ENCODE measurements around the gene LRRC75A. TPM values are rescaled to one million over a fixed set of nuclear protein-coding genes. Genes with fewer than 3 reads are reported as not detected.
A peak's percentile ranks its signal among the peaks of the same experiment; 100 is the strongest.
"Not testable (repeated sequence)": the region's sequence is repeated elsewhere in the genome, so short reads cannot be mapped to it uniquely, and the experiment has no call there.

Gene LRRC75A, protein sequence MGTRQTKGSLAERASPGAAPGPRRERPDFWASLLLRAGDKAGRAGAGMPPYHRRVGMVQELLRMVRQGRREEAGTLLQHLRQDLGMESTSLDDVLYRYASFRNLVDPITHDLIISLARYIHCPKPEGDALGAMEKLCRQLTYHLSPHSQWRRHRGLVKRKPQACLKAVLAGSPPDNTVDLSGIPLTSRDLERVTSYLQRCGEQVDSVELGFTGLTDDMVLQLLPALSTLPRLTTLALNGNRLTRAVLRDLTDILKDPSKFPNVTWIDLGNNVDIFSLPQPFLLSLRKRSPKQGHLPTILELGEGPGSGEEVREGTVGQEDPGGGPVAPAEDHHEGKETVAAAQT
- 2.1 and 4.5 TPM in 2 replicates for total RNA-seq

DNA sequence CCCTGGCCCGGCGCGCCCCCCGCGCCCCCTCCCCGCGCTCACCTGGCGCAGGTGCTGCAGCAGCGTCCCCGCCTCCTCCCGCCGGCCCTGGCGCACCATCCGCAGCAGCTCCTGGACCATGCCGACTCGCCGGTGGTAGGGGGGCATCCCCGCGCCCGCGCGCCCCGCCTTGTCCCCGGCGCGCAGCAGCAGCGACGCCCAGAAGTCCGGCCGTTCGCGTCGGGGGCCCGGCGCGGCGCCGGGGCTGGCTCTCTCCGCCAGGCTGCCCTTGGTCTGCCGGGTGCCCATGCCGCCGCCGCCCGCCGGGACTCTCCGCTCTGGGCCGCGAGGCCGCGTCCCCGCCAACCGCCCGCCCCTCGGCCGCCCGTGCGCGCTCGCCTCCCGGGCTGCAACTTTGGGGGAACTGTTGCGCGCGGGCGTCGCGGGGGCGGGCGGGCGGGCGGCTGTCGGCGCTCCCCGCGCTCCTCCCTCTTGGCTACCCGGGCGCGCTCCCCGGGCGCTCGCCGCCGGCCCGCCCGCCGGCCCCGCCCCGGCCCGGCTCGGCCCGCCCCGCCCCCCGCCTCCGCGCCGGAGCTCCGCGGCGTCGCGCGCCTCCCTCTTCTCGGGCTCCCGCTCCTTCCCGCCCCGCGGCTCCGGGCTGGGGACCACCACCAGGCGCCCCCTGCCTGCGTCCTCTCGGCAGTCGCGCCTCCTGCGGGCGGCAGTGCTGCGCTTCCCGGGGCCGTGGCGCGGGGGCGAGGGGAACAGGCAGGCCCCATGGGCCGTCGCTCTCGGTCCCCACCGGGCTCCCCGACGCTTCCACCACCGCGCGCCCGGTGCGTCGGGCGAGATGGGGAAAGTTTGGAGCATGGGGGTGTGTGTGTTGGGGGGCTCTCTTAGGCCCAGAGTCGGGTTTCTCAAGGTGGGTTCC is at the start of gene LRRC75A:
Gene LRRC75A, minus strand, starts transcription at position 491 of the 910 bp plus-strand sequence. Its CDS starts 203 bp downstream, at position 288.
- H3K27me3 ChIP-seq (ENCODE audit: control insufficient read depth, insufficient read depth, low read length), result peaks cover 48% of the 10 kb centered on the region

DNA sequence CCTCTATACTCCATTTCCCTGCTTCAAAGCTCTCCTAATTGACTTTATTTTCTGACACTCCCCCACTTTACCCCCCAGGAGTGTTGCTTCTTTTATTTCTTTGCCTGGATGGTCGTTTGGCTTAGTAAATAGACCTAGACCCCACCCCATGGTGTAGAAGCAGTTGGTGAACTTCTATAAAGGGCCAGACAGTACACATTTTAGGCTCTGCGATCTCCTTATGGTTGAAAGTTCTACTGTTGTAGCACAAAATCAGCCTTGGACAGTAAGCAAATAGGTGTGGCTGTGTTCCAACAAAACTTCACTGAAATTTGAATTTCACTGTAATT is 45.1 kb upstream of the LRRC75A start:
- Histone ChIP-seq H3K27me3 (ENCODE audit: control insufficient read depth, insufficient read depth, low read length) (no peaks in the 10 kb centered on the region), H3K36me3 (ENCODE audit: control insufficient read depth, insufficient read depth, low read length) (no peaks in the 10 kb centered on the region), H3K4me3 (ENCODE audit: low read depth, low read length) (no peak overlapping the region)
- TF ChIP-seq, protein P1, sequence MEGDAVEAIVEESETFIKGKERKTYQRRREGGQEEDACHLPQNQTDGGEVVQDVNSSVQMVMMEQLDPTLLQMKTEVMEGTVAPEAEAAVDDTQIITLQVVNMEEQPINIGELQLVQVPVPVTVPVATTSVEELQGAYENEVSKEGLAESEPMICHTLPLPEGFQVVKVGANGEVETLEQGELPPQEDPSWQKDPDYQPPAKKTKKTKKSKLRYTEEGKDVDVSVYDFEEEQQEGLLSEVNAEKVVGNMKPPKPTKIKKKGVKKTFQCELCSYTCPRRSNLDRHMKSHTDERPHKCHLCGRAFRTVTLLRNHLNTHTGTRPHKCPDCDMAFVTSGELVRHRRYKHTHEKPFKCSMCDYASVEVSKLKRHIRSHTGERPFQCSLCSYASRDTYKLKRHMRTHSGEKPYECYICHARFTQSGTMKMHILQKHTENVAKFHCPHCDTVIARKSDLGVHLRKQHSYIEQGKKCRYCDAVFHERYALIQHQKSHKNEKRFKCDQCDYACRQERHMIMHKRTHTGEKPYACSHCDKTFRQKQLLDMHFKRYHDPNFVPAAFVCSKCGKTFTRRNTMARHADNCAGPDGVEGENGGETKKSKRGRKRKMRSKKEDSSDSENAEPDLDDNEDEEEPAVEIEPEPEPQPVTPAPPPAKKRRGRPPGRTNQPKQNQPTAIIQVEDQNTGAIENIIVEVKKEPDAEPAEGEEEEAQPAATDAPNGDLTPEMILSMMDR (IDR thresholded peaks at IDR 0.05; ENCODE audit: insufficient read depth, low read length, poor library complexity, severe bottlenecking), result no peak
- no peak for DNase-seq (ENCODE audit: low read depth)

More for the DNA sequence above, at the start of gene LRRC75A:
- H3K36me3 ChIP-seq (ENCODE audit: control insufficient read depth, insufficient read depth, low read length), result no peaks in the 10 kb centered on the region
- TF ChIP-seq, protein P1 (IDR thresholded peaks at IDR 0.05; ENCODE audit: insufficient read depth, low read length, poor library complexity, severe bottlenecking), result no peak
- DNase-seq (ENCODE audit: low read depth), result no peak
- H3K4me3 ChIP-seq (ENCODE audit: low read depth, low read length), result peak within 1 kb of the TSS; percentile 38

DNA sequence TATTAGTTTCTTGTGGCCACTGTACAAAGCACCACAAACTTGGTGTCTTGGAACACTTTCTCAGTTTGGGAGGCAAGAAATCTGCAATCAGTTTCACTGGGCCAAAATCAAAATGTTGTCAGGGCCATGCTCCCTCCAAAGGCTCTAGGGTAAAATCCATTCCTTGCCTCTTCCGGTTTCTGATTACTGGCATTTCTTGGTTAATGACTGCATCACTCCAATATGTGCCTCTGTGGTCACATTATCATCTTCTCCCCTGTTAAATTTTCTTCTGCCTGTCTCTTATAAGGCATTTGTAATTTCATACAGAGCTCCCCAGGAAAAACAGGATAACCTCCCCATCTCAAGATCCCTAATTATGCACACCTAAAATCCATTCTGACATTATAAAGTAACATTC is 42.2 kb upstream of the LRRC75A start:
- no peaks in the 10 kb centered on the region for H3K36me3 ChIP-seq (ENCODE audit: control insufficient read depth, insufficient read depth, low read length)
- no peak overlapping the region for H3K4me3 ChIP-seq (ENCODE audit: low read depth, low read length)
- TF ChIP-seq, protein P1 (IDR thresholded peaks at IDR 0.05; ENCODE audit: insufficient read depth, low read length, poor library complexity, severe bottlenecking), result no peak
- H3K27me3 ChIP-seq (ENCODE audit: control insufficient read depth, insufficient read depth, low read length), result peaks cover 3% of the 10 kb centered on the region
- no peak for DNase-seq (ENCODE audit: low read depth)

DNA sequence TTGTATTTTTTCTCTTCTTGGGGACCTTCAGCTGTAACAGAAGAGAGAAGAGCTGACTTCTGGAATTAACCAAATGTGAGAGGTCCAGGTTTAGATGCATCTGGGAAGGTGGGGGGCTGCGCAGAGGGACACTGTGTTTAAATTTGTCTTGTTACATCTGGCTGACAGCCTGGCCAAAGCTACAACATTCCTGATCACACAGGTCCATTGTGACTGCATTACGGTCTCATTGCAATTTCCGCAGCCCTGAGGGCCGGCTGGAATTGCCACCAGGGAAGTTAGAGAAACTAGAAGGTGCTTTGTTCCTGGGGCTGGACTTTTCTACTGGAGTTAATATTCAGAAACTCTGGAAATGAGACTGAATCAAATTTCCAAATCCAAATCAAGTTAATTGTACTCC is 37.9 kb upstream of the LRRC75A start:
- no peak overlapping the region for H3K4me3 ChIP-seq (ENCODE audit: low read depth, low read length)
- TF ChIP-seq, protein P1 (IDR thresholded peaks at IDR 0.05; ENCODE audit: insufficient read depth, low read length, poor library complexity, severe bottlenecking), result no peak
- no peaks in the 10 kb centered on the region for H3K36me3 ChIP-seq (ENCODE audit: control insufficient read depth, insufficient read depth, low read length)
- H3K27me3 ChIP-seq (ENCODE audit: control insufficient read depth, insufficient read depth, low read length), result peaks cover 7% of the 10 kb centered on the region
- no peak for DNase-seq (ENCODE audit: low read depth)

DNA sequence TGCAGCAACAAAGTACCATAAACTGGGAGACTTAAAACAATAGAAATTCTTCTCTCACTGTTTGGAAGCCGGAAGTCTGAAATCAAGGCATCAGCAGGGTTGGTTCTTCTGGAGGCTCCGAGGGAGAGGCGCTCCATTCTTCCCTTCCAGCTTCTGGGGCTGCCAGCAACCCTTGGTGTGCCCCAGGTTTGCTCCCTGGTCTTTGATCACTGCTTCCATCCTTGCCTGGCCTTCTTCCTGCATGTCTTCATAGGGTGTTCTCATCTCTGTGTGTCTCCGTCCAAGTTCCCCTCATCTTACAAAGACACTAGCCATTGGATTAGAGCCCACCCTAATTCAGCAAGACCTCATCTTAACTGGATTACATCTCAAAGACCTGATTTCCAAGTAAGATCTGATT is 35.3 kb upstream of the LRRC75A start:
- DNase-seq (ENCODE audit: low read depth), result no peak
- H3K4me3 ChIP-seq (ENCODE audit: low read depth, low read length), result no peak overlapping the region
- TF ChIP-seq, protein P1 (IDR thresholded peaks at IDR 0.05; ENCODE audit: insufficient read depth, low read length, poor library complexity, severe bottlenecking), result no peak
- H3K36me3 ChIP-seq (ENCODE audit: control insufficient read depth, insufficient read depth, low read length), result no peaks in the 10 kb centered on the region
- H3K27me3 ChIP-seq (ENCODE audit: control insufficient read depth, insufficient read depth, low read length), result peaks cover 7% of the 10 kb centered on the region

DNA sequence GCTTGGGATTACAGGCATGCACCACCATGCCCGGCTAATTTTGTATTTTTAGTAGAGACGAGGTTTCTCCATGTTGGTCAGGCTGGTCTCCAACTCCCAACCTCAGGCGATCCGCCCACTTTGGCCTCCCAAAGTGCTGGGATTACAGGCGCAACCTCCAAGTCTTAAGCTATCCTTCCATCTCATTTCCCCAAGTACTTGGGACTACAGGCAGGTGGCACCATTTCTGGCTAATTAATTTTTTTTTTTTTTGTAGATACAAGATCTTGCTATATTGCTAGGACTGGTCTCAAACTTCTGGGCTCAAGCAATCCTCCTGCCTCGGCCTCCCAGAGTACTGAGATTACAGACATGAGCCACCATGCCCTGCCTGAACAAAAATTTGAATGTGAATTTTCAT is 33.6 kb upstream of the LRRC75A start:
- not testable (repeated sequence) for H3K4me3 ChIP-seq (ENCODE audit: low read depth, low read length); H3K36me3 ChIP-seq (ENCODE audit: control insufficient read depth, insufficient read depth, low read length); DNase-seq (ENCODE audit: low read depth); H3K27me3 ChIP-seq (ENCODE audit: control insufficient read depth, insufficient read depth, low read length)

All from kidney epithelial cell (primary cell).